ENCODE data around the gene PCBD1.

DNA sequence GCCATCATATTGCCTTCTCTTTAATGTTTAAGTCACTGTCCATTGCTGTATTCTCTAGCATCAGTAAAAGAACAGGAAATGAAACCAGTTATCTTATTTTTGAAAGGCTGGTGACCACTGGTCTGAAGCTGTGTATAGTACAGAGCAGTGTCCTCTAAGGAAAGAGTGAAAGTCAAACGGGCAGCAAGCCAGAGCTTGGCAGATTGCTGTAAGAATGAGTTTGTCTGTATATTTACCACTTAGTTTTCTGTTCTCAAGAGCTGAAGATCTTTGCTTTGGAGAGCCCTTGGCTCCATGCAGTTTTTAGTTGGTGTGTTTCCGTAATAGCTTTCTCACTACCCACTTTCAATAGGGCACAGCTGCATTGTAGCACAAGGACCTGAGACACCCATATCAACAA lies 31.9 kb downstream of the PCBD1 start:
- TF ChIP-seq, protein P1, sequence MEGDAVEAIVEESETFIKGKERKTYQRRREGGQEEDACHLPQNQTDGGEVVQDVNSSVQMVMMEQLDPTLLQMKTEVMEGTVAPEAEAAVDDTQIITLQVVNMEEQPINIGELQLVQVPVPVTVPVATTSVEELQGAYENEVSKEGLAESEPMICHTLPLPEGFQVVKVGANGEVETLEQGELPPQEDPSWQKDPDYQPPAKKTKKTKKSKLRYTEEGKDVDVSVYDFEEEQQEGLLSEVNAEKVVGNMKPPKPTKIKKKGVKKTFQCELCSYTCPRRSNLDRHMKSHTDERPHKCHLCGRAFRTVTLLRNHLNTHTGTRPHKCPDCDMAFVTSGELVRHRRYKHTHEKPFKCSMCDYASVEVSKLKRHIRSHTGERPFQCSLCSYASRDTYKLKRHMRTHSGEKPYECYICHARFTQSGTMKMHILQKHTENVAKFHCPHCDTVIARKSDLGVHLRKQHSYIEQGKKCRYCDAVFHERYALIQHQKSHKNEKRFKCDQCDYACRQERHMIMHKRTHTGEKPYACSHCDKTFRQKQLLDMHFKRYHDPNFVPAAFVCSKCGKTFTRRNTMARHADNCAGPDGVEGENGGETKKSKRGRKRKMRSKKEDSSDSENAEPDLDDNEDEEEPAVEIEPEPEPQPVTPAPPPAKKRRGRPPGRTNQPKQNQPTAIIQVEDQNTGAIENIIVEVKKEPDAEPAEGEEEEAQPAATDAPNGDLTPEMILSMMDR (IDR thresholded peaks at IDR 0.05; ENCODE audit: insufficient read depth, low read length): no peak
- TF ChIP-seq GABPA (IDR thresholded peaks at IDR 0.05; ENCODE audit: low read depth) (no peak), POLR2AphosphoS5 (IDR thresholded peaks at IDR 0.05; ENCODE audit: low read depth) (no peak), SPI1 (IDR thresholded peaks at IDR 0.05; ENCODE audit: borderline replicate concordance, low read depth) (no peak)
- TF ChIP-seq, protein P2, sequence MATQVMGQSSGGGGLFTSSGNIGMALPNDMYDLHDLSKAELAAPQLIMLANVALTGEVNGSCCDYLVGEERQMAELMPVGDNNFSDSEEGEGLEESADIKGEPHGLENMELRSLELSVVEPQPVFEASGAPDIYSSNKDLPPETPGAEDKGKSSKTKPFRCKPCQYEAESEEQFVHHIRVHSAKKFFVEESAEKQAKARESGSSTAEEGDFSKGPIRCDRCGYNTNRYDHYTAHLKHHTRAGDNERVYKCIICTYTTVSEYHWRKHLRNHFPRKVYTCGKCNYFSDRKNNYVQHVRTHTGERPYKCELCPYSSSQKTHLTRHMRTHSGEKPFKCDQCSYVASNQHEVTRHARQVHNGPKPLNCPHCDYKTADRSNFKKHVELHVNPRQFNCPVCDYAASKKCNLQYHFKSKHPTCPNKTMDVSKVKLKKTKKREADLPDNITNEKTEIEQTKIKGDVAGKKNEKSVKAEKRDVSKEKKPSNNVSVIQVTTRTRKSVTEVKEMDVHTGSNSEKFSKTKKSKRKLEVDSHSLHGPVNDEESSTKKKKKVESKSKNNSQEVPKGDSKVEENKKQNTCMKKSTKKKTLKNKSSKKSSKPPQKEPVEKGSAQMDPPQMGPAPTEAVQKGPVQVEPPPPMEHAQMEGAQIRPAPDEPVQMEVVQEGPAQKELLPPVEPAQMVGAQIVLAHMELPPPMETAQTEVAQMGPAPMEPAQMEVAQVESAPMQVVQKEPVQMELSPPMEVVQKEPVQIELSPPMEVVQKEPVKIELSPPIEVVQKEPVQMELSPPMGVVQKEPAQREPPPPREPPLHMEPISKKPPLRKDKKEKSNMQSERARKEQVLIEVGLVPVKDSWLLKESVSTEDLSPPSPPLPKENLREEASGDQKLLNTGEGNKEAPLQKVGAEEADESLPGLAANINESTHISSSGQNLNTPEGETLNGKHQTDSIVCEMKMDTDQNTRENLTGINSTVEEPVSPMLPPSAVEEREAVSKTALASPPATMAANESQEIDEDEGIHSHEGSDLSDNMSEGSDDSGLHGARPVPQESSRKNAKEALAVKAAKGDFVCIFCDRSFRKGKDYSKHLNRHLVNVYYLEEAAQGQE (IDR thresholded peaks at IDR 0.05; ENCODE audit: insufficient replicate concordance, low read depth): no peak
